H54 (cell line): ENCODE data around the gene MRRF.

Experiments
- DNase-seq: peaks from one replicate; pipeline ENCODE4 v3.0.0; 2011; ENCODE audit warnings: low spot score, mixed read lengths; ENCODE audit not compliant: insufficient read length
- FAIRE-seq: peaks from 3 replicates; lab custom pipeline; 2011; peaks lifted over from hg19 to GRCh38; lab: Jason Lieb, UNC
- POLR2A ChIP-seq: IDR thresholded peaks from 2 replicates; pipeline ENCODE4 v1.6.1; 2011; ENCODE audit warnings: low read depth, mild to moderate bottlenecking, low read length

MRRF gene, protein sequence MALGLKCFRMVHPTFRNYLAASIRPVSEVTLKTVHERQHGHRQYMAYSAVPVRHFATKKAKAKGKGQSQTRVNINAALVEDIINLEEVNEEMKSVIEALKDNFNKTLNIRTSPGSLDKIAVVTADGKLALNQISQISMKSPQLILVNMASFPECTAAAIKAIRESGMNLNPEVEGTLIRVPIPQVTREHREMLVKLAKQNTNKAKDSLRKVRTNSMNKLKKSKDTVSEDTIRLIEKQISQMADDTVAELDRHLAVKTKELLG

DNA sequence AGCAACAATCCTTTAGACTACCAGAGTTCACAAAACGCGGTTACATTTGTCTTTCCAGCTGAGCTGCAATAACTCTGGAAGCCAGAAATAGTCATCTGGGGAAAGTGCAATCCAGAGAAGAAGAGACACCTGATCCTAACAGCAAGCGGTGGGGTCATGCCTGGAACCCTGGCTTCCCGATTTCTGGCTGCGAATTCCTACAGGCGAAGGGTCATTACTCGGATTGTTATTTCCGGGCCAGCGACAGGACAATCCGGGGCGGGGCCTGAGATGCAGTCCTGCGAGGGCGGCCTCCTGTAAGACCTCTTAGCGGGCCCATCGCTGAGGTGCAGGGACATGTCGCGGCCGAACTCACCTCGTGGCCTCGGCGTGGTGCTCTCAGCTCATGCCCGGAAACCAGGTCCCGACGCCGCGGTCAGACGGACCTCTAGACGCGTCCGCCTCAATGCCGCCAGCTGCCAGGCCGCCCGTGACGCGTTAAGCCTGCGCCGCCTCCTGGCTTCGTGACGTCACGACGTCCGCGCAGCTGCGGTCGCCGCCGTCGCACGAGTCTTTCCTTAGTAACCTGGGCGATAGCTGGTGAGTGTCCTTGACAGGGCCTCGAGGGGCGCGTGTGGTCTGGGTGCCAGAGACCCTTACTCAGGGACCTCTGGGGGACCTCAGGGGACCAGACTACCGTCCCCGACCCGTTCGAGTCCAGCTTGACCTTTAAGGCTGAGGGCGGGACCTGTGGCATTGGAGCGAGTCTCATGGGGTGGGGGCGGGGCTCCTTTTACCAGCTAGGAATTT lies at the start of gene MRRF, which contains the start of gene RBM18:
MRRF (plus strand) TSS at position 523 of the 789 bp plus-strand sequence. CDS start 6,010 bp downstream, outside the sequence.
RBM18 (minus strand) TSS at position 481 of the 789 bp plus-strand sequence. CDS start 3,348 bp downstream, outside the sequence.
- peak; percentile 93 for TF ChIP-seq POLR2A
- DNase-seq (peak; percentile 95), FAIRE-seq (peak; percentile 85)

DNA sequence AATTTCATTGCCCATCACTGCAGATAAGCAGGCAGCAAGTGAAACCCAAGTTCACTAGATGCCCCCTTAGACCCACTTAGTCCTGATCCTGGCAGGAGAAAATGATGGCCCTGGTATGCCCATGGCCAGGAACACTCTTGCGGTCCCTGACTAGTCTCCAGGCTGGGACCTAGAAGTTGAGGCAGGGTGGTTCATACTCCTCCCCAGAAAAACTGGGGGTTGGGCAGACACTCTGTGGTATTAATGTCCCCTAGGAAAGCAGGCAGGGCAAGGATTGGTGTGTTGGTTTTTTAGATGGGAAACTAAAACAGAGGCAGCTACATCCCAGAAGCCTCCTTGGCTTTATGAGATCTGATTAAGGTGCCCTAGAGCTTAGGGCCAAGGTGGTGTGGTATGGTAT lies 49.0 kb upstream of the MRRF start:
- TF ChIP-seq POLR2A, result no peak
- no peak for FAIRE-seq
- no peak for DNase-seq

GRCh38 chr9:122216138-122216797 lies 48.4 kb upstream of the MRRF start:
- DNase-seq, result no peak
- TF ChIP-seq POLR2A, result no peak
- FAIRE-seq, result no peak

GRCh38 chr9:122216798-122217418 lies 47.8 kb upstream of the MRRF start:
- no peak for TF ChIP-seq POLR2A
- DNase-seq (no peak), FAIRE-seq (no peak)

DNA sequence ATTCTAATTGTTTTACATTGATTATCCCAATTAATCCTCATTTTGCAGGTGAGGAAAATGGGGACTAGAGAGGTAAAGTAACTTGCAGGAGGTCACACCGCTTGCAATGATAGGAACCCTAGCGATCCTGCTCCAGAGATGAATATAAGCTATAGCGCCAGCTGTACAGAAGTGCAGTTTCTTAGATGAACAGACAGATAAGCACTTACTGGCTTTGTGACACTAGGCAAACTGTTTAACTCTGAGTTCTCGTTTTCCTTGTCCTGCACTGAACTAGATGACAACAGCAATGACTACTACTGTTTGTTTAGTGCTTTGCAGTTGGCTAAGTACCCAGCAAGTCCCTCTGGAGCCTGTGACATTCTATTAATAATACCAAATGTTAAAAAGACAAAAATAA lies 47.0 kb upstream of the MRRF start:
- TF ChIP-seq POLR2A, result no peak
- FAIRE-seq, result no peak
- no peak for DNase-seq

DNA sequence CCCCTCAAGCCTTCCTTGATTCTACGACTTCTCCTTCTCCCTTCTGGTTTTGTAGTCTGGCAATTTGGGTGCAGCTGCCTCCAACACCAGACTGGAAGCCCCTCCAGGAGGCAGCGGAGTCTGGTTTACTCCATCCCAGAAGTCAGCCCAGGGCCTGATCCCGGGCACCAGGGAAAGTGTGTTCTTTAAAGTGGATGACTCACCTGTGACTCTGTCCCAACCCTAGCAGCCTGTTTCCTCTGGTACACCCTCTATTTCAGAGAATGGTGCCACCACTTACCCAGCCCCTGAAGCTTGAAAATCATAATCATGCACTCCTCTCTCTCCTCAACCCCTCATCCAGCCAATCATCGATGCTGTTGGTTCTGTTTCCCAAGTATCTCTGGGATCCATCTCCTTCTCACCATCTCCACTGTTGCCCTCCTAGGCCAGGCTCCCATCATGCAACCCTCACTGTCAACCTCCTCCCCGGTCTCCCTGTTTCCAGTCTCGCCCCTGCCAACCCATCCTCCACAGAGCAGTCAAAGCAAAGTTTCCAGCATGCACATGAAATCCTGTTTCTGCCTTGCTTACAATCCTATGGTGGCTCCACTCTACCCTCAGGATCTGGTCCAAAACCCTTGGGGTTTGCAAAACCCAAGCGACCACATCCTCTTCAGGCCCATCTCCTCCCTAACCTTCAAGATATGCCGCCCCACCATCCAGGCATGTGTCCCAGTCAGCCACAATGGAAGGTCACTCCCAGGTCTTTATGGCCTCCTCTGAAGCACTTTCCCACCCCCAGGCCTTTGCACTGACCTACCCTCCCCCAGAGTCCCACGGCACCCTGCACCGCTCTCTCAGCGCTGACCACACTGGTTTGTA lies 46.4 kb upstream of the MRRF start:
- FAIRE-seq (peak; percentile 84), DNase-seq (peak; percentile 86)
- no peak for TF ChIP-seq POLR2A

DNA sequence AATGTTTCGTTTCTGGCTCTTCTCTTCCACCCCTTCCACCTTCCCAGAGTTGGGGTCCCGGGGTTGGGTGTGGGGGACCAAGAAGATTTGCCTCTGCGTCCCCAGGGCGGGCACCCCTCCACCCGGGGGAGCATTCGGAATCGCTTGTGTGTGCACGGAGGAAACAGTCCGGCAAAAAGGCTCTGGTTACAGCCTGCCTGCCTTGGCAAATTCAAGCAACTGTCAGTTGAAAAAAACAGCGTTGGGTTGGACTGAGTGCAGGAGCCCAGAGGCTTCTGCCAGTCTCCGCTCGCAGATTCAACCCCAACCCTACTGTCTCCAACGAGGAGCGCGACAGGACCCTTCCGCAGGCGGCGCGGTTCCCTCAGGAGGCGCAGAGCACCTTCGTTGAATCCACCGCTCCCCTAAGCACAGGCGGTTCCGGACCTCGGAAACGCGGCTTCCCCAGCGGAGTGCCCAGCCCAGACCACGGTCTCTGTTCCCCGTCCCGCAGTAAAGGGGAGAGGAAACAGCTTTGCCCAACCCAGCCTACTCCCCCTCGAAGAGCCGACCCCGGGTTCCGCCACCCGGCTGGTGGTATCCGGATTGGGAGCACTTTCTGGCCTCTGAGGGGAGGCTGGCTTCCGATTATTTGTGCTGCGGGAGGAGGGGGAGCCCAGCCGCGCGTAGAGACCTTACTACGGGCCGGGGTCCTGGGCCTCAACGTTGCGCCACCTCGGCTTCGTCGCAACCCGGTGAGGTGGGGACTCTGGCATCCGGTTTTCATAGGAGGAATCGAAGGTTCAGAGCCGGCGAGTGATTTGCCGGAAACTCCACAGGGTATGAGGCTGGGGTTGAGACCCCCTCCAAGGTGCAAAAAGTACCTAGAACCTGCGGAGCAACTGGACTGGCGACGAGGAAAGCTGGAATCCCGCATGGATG lies 45.5 kb upstream of the MRRF start:
- no peak for FAIRE-seq

DNA sequence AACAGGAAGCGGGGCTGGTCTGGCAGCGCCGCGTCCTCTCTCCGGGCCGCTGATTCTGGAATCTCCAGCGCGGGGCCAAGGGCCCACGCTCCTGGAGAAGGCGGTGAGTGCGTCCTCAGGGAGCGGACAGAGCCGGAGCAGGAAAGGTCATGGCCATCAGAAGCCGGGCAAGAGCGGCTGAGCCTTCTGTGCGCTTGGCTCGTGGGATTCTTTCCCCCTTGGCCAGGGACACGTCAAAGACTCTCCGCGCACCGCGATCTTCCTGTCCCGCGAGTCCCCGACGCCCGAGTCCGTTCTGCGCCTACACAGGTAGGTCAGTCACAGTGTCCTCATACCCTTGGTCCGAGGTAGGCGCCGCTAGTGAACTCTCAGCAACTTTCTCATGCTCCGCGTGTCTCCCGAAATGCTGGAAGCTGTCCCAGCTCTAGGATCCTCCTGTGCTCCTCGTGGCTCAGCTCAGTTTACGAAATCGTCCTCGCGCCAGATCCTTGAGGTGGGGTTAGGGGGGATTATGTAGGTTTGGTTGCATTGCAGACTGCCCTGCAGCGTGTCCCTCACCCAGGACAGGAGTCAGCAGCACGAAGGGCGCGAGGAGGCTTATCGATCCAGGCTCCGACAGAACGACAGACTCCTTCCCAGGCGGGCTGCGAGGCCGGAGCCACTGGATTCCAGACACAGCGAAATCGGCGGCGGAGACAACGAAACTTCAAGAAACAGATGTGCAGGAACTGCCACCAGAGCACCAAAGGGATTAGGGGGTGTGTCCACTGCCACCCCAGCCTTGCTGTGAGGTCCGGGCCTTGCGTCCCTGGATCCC lies 44.6 kb upstream of the MRRF start:
- TF ChIP-seq POLR2A, result no peak
- FAIRE-seq (no peak), DNase-seq (no peak)

More for the DNA sequence above, 45.5 kb upstream of the MRRF start:
- no peak for DNase-seq
- TF ChIP-seq POLR2A, result no peak

DNA sequence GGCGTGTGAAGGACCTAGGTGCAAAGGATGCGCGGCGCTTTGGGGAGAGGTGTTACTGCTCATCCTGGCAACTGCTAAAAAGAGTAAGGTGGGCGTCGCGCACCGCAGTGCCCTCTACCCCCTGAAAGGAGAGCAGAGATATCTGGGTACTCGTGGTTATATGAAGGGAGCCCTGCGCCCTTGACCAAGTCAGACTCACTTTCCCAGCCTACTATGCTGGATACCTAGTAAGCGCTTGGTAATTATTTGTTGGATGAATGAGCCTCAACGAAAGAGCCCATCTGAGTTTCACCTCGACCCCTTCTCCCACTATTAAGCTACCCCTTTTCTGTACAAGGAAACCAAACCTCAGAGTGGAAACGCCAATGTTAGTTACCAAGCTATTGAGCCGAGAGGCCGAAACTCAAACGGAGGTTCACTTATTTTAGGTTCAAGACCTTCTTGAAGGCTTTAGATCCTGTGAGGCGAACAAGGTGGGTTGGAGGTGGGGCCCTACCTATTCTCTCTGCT lies 44.0 kb upstream of the MRRF start:
- no peak for TF ChIP-seq POLR2A
- no peak for DNase-seq
- no peak for FAIRE-seq

GRCh38 chr9:122221183-122221811 lies 43.4 kb upstream of the MRRF start:
- no peak for DNase-seq
- no peak for TF ChIP-seq POLR2A
- no peak for FAIRE-seq
